Neural progenitor cell (in vitro differentiated cells): ENCODE measurements around the gene JSRP1. TPM values are rescaled to one million over a fixed set of nuclear protein-coding genes. Genes with fewer than 3 reads are reported as not detected.

Source experiments
- DNase-seq: peaks from one replicate; pipeline ENCODE4 v3.0.0-alpha.2; 2016; ENCODE audit warnings: low spot score
- H2AFZ ChIP-seq: fragments of 200-600 bp; sonication (generic); replicated peaks from 2 replicates; pipeline ENCODE4 v1.6.1; 2016; ENCODE audit warnings: antibody characterized with exemption
- H3F3A ChIP-seq: fragments of 200-600 bp; sonication (generic); 2 replicates; pipeline ENCODE4 v1.6.1; 2016; ENCODE audit warnings: antibody characterized with exemption, low read depth
- H3K27ac ChIP-seq: fragments of 200-600 bp; sonication (generic); 2 replicates; pipeline ENCODE4 v1.5.1; 2016; ENCODE audit warnings: mild to moderate bottlenecking
- H3K27me3 ChIP-seq: fragments of 200-600 bp; sonication (generic); 2 replicates; pipeline ENCODE4 v1.6.1; 2016; ENCODE audit warnings: mild to moderate bottlenecking, moderate library complexity
- H3K36me3 ChIP-seq: fragments of 200-600 bp; sonication (generic); 2 replicates; pipeline ENCODE4 v1.5.1; 2016
- H3K4me1 ChIP-seq: fragments of 200-600 bp; sonication (generic); 2 replicates; pipeline ENCODE4 v1.6.1; 2016; ENCODE audit warnings: mixed run types
- H3K4me2 ChIP-seq: fragments of 200-600 bp; sonication (generic); 2 replicates; pipeline ENCODE4 v1.6.1; 2016
- H3K4me3 ChIP-seq: fragments of 200-600 bp; sonication (generic); 2 replicates; pipeline ENCODE4 v1.5.1; 2016
- H3K79me2 ChIP-seq: fragments of 200-600 bp; sonication (generic); 2 replicates; pipeline ENCODE4 v1.6.1; 2016; ENCODE audit warnings: low read depth
- H3K9ac ChIP-seq: fragments of 200-600 bp; sonication (generic); 2 replicates; pipeline ENCODE4 v1.6.1; 2016
- H3K9me3 ChIP-seq: fragments of 200-600 bp; sonication (generic); 2 replicates; pipeline ENCODE4 v1.5.1; 2016; ENCODE audit warnings: low read depth
- H4K20me1 ChIP-seq: fragments of 200-600 bp; sonication (generic); 2 replicates; pipeline ENCODE4 v1.6.1; 2016; ENCODE audit warnings: low read depth
- H3K27ac Mint-ChIP-seq: 3 replicates; pipeline ENCODE4 v1.8.0; 2021; ENCODE audit warnings: mixed read lengths
- H3K27me3 Mint-ChIP-seq: 2 replicates; pipeline ENCODE4 v1.8.0; 2022; ENCODE audit warnings: low read depth, mild to moderate bottlenecking, inconsistent platforms, moderate library complexity, mixed read lengths; ENCODE audit not compliant: insufficient read depth
- H3K36me3 Mint-ChIP-seq: 3 replicates; pipeline ENCODE4 v1.8.0; 2021; ENCODE audit warnings: mixed read lengths
- H3K4me1 Mint-ChIP-seq: 3 replicates; pipeline ENCODE4 v1.8.0; 2021; ENCODE audit warnings: mixed read lengths
- H3K4me3 Mint-ChIP-seq: 3 replicates; pipeline ENCODE4 v1.8.0; 2021; ENCODE audit warnings: mild to moderate bottlenecking, moderate library complexity, mixed read lengths
- H3K9me3 Mint-ChIP-seq: 3 replicates; pipeline ENCODE4 v1.8.0; 2020; ENCODE audit warnings: mixed read lengths
- CTCF ChIP-seq: fragments of 200-600 bp; sonication (generic); IDR thresholded peaks from 2 replicates; pipeline ENCODE4 v1.5.1; 2017; ENCODE audit warnings: antibody characterized with exemption, mild to moderate bottlenecking
- EZH2 ChIP-seq: fragments of 200-600 bp; sonication (generic); IDR thresholded peaks from 2 replicates; pipeline ENCODE4 v1.6.1; 2017; ENCODE audit warnings: antibody characterized with exemption, mild to moderate bottlenecking, moderate library complexity
- EZH2phosphoT487 ChIP-seq: fragments of 200-600 bp; sonication (generic); IDR thresholded peaks from 2 replicates; pipeline ENCODE4 v1.6.1; 2017; ENCODE audit warnings: antibody characterized with exemption
- total RNA-seq: library from RNA; depleted of rRNA; stranded (reverse); fragments of >200 nt; gene quantifications from 2 replicates; pipeline ENCODE4 v1.2.3, GENCODE V29; 2015; ENCODE audit warnings: low replicate concordance

JSRP1 gene
- total RNA-seq, 1 donor from 2014 or later, result not detected

- peaks cover 38% of the 10 kb centered on the region for H4K20me1 ChIP-seq
- H3K4me2 ChIP-seq, result no peak overlapping the region
Measured at GRCh38 chr19:2276429-2276986, 20.3 kb upstream of the JSRP1 start.

GRCh38 chr19:2275588-2276428 lies 19.6 kb upstream of the JSRP1 start:
- no peaks in the 10 kb centered on the region for H3K9me3 Mint-ChIP-seq
- H3K9ac ChIP-seq, result no peak overlapping the region
- H3K27me3 ChIP-seq, result no peaks in the 10 kb centered on the region
- H3K27ac Mint-ChIP-seq, result no peak overlapping the region
- TF ChIP-seq CTCF (no peak), EZH2 (no peak), EZH2phosphoT487 (no peak)
- peaks cover 35% of the 10 kb centered on the region for H3K79me2 ChIP-seq
- peaks cover 6% of the 10 kb centered on the region for H3K27me3 Mint-ChIP-seq
- no peaks in the 10 kb centered on the region for H3K9me3 ChIP-seq
- no peaks in the 10 kb centered on the region for H3K36me3 ChIP-seq
- peaks cover 45% of the 10 kb centered on the region for H4K20me1 ChIP-seq
- H3K36me3 Mint-ChIP-seq, result peaks cover 5% of the 10 kb centered on the region
- peaks cover 27% of the 10 kb centered on the region for H3K4me1 Mint-ChIP-seq
- no peak overlapping the region for H3K4me2 ChIP-seq
- H3K27ac ChIP-seq, result no peak overlapping the region
- H3K4me3 ChIP-seq, result no peak overlapping the region
- no peak overlapping the region for H2AFZ ChIP-seq
- peaks cover 26% of the 10 kb centered on the region for H3F3A ChIP-seq
- H3K4me3 Mint-ChIP-seq, result no peak overlapping the region
- H3K4me1 ChIP-seq, result peaks cover 17% of the 10 kb centered on the region
- no peak for DNase-seq

More at GRCh38 chr19:2276429-2276986, 20.3 kb upstream of the JSRP1 start:
- Mint-ChIP-seq H3K9me3 (no peaks in the 10 kb centered on the region), H3K4me3 (no peak overlapping the region), H3K36me3 (peaks cover 3% of the 10 kb centered on the region), H3K27me3 (peaks cover 6% of the 10 kb centered on the region), H3K4me1 (peaks cover 24% of the 10 kb centered on the region), H3K27ac (peak overlapping the region; percentile 63)
- Histone ChIP-seq H3K9me3 (no peaks in the 10 kb centered on the region), H3K79me2 (peaks cover 28% of the 10 kb centered on the region), H3K27ac (no peak overlapping the region), H3F3A (peaks cover 21% of the 10 kb centered on the region), H3K36me3 (no peaks in the 10 kb centered on the region), H3K4me3 (no peak overlapping the region), H3K27me3 (peaks cover 1% of the 10 kb centered on the region), H3K9ac (no peak overlapping the region), H3K4me1 (peaks cover 13% of the 10 kb centered on the region), H2AFZ (no peak overlapping the region)
- TF ChIP-seq EZH2phosphoT487, result no peak
- no peak for TF ChIP-seq CTCF
- TF ChIP-seq EZH2, result no peak
- no peak for DNase-seq

- Histone ChIP-seq H3K9me3 (no peaks in the 10 kb centered on the region), H3F3A (peaks cover 26% of the 10 kb centered on the region), H3K4me1 (peaks cover 17% of the 10 kb centered on the region), H3K9ac (no peak overlapping the region), H3K4me2 (no peak overlapping the region), H2AFZ (no peak overlapping the region), H3K27ac (no peak overlapping the region), H3K27me3 (no peaks in the 10 kb centered on the region), H4K20me1 (peaks cover 53% of the 10 kb centered on the region), H3K79me2 (peaks cover 43% of the 10 kb centered on the region), H3K36me3 (no peaks in the 10 kb centered on the region), H3K4me3 (no peak overlapping the region)
- Mint-ChIP-seq H3K27ac (no peak overlapping the region), H3K9me3 (no peaks in the 10 kb centered on the region), H3K4me3 (no peak overlapping the region), H3K36me3 (peaks cover 5% of the 10 kb centered on the region), H3K27me3 (peaks cover 6% of the 10 kb centered on the region), H3K4me1 (peaks cover 27% of the 10 kb centered on the region)
- peak; percentile 85 for DNase-seq
- TF ChIP-seq EZH2 (no peak), EZH2phosphoT487 (no peak), CTCF (peak; percentile 66)
Measured at GRCh38 chr19:2274931-2275535, 18.8 kb upstream of the JSRP1 start.
